H1 (cell line): ENCODE data around the gene SMG5. TPM values are rescaled to one million over a fixed set of nuclear protein-coding genes. Genes with fewer than 3 reads are reported as not detected.

ENCODE experiments used
- CTCF ChIA-PET: fragments of 300-600 bp; sonication (Branson Sonifier 250); formaldehyde crosslinking; loops from one replicate; lab custom pipeline; 2021; ENCODE audit not compliant: partially characterized antibody; lab: Charles Lee
- POLR2A ChIA-PET: fragments of 300-600 bp; sonication (Branson Sonifier 250); formaldehyde crosslinking; loops from one replicate; lab custom pipeline; 2021; ENCODE audit warnings: inconsistent platforms; ENCODE audit not compliant: partially characterized antibody; lab: Charles Lee
- DNase-seq, 2 experiments: peaks; one replicate each; pipeline versions ENCODE4 v3.0.0 to v3.0.0-alpha.2; 2010 to 2022; ENCODE audit warnings: low spot score in 2 of 2, low read depth in 1 of 2, mixed read lengths in 1 of 2
- FAIRE-seq: peaks from 2 replicates; lab custom pipeline; 2011; peaks lifted over from hg19 to GRCh38; lab: Jason Lieb, UNC
- H2AFZ ChIP-seq: 2 replicates; pipeline ENCODE4 v1.8.1; 2012; ENCODE audit warnings: low read length, inconsistent platforms
- H2AK5ac ChIP-seq: 2 replicates; pipeline ENCODE4 v1.6.1; 2013; ENCODE audit warnings: low read depth, low read length
- H2BK120ac ChIP-seq: replicated peaks from 2 replicates; pipeline ENCODE3; 2013; ENCODE audit warnings: low read depth, low read length, inconsistent platforms
- H2BK12ac ChIP-seq: 2 replicates; pipeline ENCODE4 v1.6.1; 2013; ENCODE audit warnings: low read depth, low read length
- H2BK15ac ChIP-seq: 2 replicates; pipeline ENCODE4 v1.6.1; 2013; ENCODE audit warnings: low read length
- H2BK20ac ChIP-seq: 2 replicates; pipeline ENCODE4 v1.6.1; 2013; ENCODE audit warnings: low read length
- H2BK5ac ChIP-seq: 2 replicates; pipeline ENCODE4 v1.6.1; 2013; ENCODE audit warnings: low read depth, low read length
- H3K14ac ChIP-seq: 2 replicates; pipeline ENCODE4 v1.6.1; 2013; ENCODE audit warnings: inconsistent platforms; ENCODE audit not compliant: insufficient read length
- H3K18ac ChIP-seq: 2 replicates; pipeline ENCODE4 v1.6.1; 2013; ENCODE audit warnings: low read length; ENCODE audit errors: extremely low read depth
- H3K23ac ChIP-seq: 2 replicates; pipeline ENCODE4 v1.6.1; 2013; ENCODE audit warnings: inconsistent platforms; ENCODE audit not compliant: insufficient read length
- H3K23me2 ChIP-seq: 2 replicates; pipeline ENCODE4 v1.6.1; 2013; ENCODE audit warnings: low read depth, low read length
- H3K27ac ChIP-seq: 2 replicates; pipeline ENCODE4 v1.6.1; 2011; ENCODE audit warnings: low read depth, low read length, inconsistent platforms
- H3K27me3 ChIP-seq, 4 experiments: replicated peaks in 1 of 4; 1 replicate in 1 of 4; 2 replicates in 3 of 4; pipeline versions ENCODE4 v1.6.1 to v1.8.1; 2011 to 2013; ENCODE audit warnings: low read length in 3 of 4, mild to moderate bottlenecking in 3 of 4, inconsistent platforms in 2 of 4, mixed read lengths in 2 of 4, moderate library complexity in 1 of 4; ENCODE audit not compliant: control insufficient read depth in 3 of 4, insufficient read depth in 3 of 4; ENCODE audit errors: extremely low read depth in 1 of 4
- H3K36me3 ChIP-seq, 4 experiments: 2 replicates each; pipeline versions ENCODE4 v1.6.1 to v1.8.1; 2011 to 2013; ENCODE audit warnings: mild to moderate bottlenecking in 4 of 4, low read length in 3 of 4, moderate library complexity in 2 of 4, control low read depth in 1 of 4, inconsistent platforms in 1 of 4; ENCODE audit not compliant: insufficient read depth in 4 of 4, control insufficient read depth in 2 of 4
- H3K4ac ChIP-seq: replicated peaks from 2 replicates; pipeline ENCODE3; 2013; ENCODE audit warnings: low read length, low read depth, mixed read lengths, inconsistent platforms; ENCODE audit not compliant: insufficient read length
- H3K4me1 ChIP-seq, 4 experiments: replicated peaks in 1 of 4; 1 replicate in 1 of 4; 2 replicates in 3 of 4; pipeline versions ENCODE4 v1.6.1 to v1.8.1; 2011 to 2013; ENCODE audit warnings: low read length in 3 of 4, inconsistent platforms in 2 of 4, mixed read lengths in 1 of 4; ENCODE audit not compliant: insufficient read depth in 4 of 4, control insufficient read depth in 3 of 4
- H3K4me2 ChIP-seq, 2 experiments: 2 replicates each; pipeline versions ENCODE4 v1.6.1 to v1.8.1; 2011 to 2013; ENCODE audit warnings: low read depth in 2 of 2, low read length in 2 of 2, control low read depth in 1 of 2, inconsistent platforms in 1 of 2, mild to moderate bottlenecking in 1 of 2; ENCODE audit not compliant: insufficient read depth in 1 of 2
- H3K4me3 ChIP-seq, 4 experiments: fragments of 200-600, 300-600 bp in 1 of 4; sonication (generic), shearing (Covaris generic), sonication (Bioruptor Twin) in 1 of 4; 2 replicates each; pipeline versions ENCODE4 v1.5.1 to v1.8.1; 2011 to 2016; ENCODE audit warnings: low read length in 4 of 4, low read depth in 3 of 4, control low read depth in 2 of 4, inconsistent platforms in 2 of 4, mild to moderate bottlenecking in 2 of 4, mixed read lengths in 1 of 4, moderate library complexity in 1 of 4; ENCODE audit not compliant: insufficient read depth in 2 of 4; ENCODE audit errors: extremely low read depth in 1 of 4
- H3K56ac ChIP-seq: replicated peaks from 2 replicates; pipeline ENCODE3; 2013; ENCODE audit warnings: low read depth, mild to moderate bottlenecking, mixed read lengths, low read length, inconsistent platforms; ENCODE audit not compliant: insufficient read length
- H3K79me1 ChIP-seq: 2 replicates; pipeline ENCODE4 v1.6.1; 2013; ENCODE audit warnings: low read depth, low read length, control low read depth
- H3K79me2 ChIP-seq, 2 experiments: 2 replicates each; pipeline versions ENCODE4 v1.6.1 to v1.8.1; 2012 to 2013; ENCODE audit warnings: low read length in 2 of 2, mild to moderate bottlenecking in 2 of 2, inconsistent platforms in 1 of 2; ENCODE audit not compliant: insufficient read depth in 2 of 2, control insufficient read depth in 1 of 2
- H3K9ac ChIP-seq, 4 experiments: replicated peaks in 1 of 4; 1 replicate in 1 of 4; 2 replicates in 3 of 4; pipeline versions ENCODE4 v1.6.1 to v1.8.1; 2011 to 2013; ENCODE audit warnings: low read depth in 3 of 4, low read length in 3 of 4, control low read depth in 2 of 4, mild to moderate bottlenecking in 2 of 4, moderate library complexity in 2 of 4, inconsistent platforms in 1 of 4; ENCODE audit errors: extremely low read depth in 1 of 4
- H3K9me3 ChIP-seq, 2 experiments: 2 replicates each; pipeline versions ENCODE4 v1.6.1 to v1.8.1; 2012 to 2013; ENCODE audit warnings: mild to moderate bottlenecking in 2 of 2, moderate library complexity in 2 of 2, control low read depth in 1 of 2, inconsistent platforms in 1 of 2, low read depth in 1 of 2, low read length in 1 of 2, mixed read lengths in 1 of 2; ENCODE audit not compliant: insufficient read depth in 2 of 2
- H4K20me1 ChIP-seq, 2 experiments: replicated peaks in 1 of 2; 2 replicates each; pipeline versions ENCODE3 to v1.8.1; 2011 to 2013; ENCODE audit warnings: inconsistent platforms in 2 of 2, low read length in 2 of 2, mild to moderate bottlenecking in 1 of 2; ENCODE audit not compliant: insufficient read depth in 2 of 2, control insufficient read depth in 1 of 2
- H4K5ac ChIP-seq: 2 replicates; pipeline ENCODE4 v1.6.1; 2013; ENCODE audit warnings: low read length, low read depth, mixed read lengths, inconsistent platforms; ENCODE audit not compliant: insufficient read length
- H4K8ac ChIP-seq: 2 replicates; pipeline ENCODE4 v1.8.0; 2013; ENCODE audit warnings: mild to moderate bottlenecking, moderate library complexity, low read length, inconsistent platforms; ENCODE audit not compliant: insufficient read depth; ENCODE audit errors: extremely low read depth
- H4K91ac ChIP-seq: replicated peaks from 2 replicates; pipeline ENCODE3; 2013; ENCODE audit warnings: low read length, mixed read lengths, inconsistent platforms; ENCODE audit not compliant: insufficient read length
- NRF1 ChIP-seq: IDR thresholded peaks from 2 replicates; pipeline ENCODE4 v1.6.1; 2011; ENCODE audit warnings: mild to moderate bottlenecking, low read depth, low read length, improper control_type of control experiment
- SP1 ChIP-seq: IDR thresholded peaks from 2 replicates; pipeline ENCODE4 v1.6.1; 2011; ENCODE audit warnings: low read depth, low read length
- WGBS, 2 experiments: shearing (Covaris generic) in 1 of 2; methylation state at CpG; one replicate each; pipeline versions ENCODE4 v1.1.6 to v1.1.7; 2013 to 2015; ENCODE audit warnings: low lambda C conversion rate in 2 of 2, mixed read lengths in 2 of 2, inconsistent platforms in 1 of 2, low coverage in 1 of 2, missing lambda C conversion rate in 1 of 2; ENCODE audit not compliant: insufficient replicate concordance in 2 of 2, insufficient coverage in 1 of 2, insufficient read length in 1 of 2; ENCODE audit errors: extremely low coverage in 1 of 2, missing lambda C conversion rate in 1 of 2; 5-methylcytosine and 5-hydroxymethylcytosine counted together
- polyA plus RNA-seq, 7 experiments: library from polyadenylated mRNA; depleted of rRNA in 3 of 7; stranded (reverse) in 5 of 7; unstranded in 2 of 7; fragments of >200 nt in 5 of 7; fragments of 200-250 nt in 2 of 7; gene quantifications; 1 replicate in 5 of 7; 2 replicates in 1 of 7; 4 replicates in 1 of 7; pipeline versions ENCODE4 v1.2.1 to v1.2.3, GENCODE V29; 2011 to 2013; ENCODE audit warnings: missing spikeins in 2 of 7, mixed read lengths in 2 of 7
- total RNA-seq: library from RNA; stranded (reverse); fragmentation: NEBNext Ultra II Directional; extraction: Animal tissue kit (Norgen Biotek cat#: 25700); gene quantifications from 2 replicates; pipeline ENCODE4 v1.2.1, GENCODE V29; 2021

Gene SMG5
- total and polyA plus RNA-seq, 2 of the 8 experiments (the other 6 are each of a cell fraction or from before 2014, with no cell fraction given): 32.7 to 98.0 TPM

GRCh38 chr1:156226782-156227181 lies 55.8 kb downstream of the SMG5 start:
- no peak overlapping the region for H2BK20ac ChIP-seq
- H4K8ac ChIP-seq: 0 out of 2 replicates have a peak overlapping the region, but pooled peaks have one; percentile 22
- peaks cover 8% of the 10 kb centered on the region for H3K79me1 ChIP-seq
- no peaks in the 10 kb centered on the region for H3K27me3 ChIP-seq
- no peak overlapping the region for H3K4me2 ChIP-seq
- H4K5ac ChIP-seq: no peak overlapping the region
- H2BK120ac ChIP-seq: no peak overlapping the region
- no peak overlapping the region for H3K4ac ChIP-seq
- H3K36me3 ChIP-seq: peaks cover 11 to 27% (median 14%) of the 10 kb centered on the region in 4 experiments
- H3K79me2 ChIP-seq: 0 out of 4 replicates have a peak, but pooled peaks cover 0 to 8% of the 10 kb centered on the region in 2 experiments
- FAIRE-seq: no peak
- TF ChIP-seq NRF1 (no peak), SP1 (no peak)
- TF ChIP-seq, all 59 proteins: peak for 0
- DNase-seq: no peak
- Histone ChIP-seq H3K56ac (no peak overlapping the region), H2BK5ac (no peak overlapping the region), H3K9ac (no peak overlapping the region), H2BK15ac (no peak overlapping the region), H2BK12ac (no peak overlapping the region), H2AFZ (no peak overlapping the region), H2AK5ac (no peak overlapping the region), H4K91ac (no peak overlapping the region), H3K14ac (no peak overlapping the region), H3K23ac (no peak overlapping the region), H3K9me3 (no peaks in the 10 kb centered on the region), H3K18ac (no peak overlapping the region), H4K20me1 (peaks cover 0 to 5% of the 10 kb centered on the region in 2 experiments), H3K4me3 (no peak overlapping the region), H3K23me2 (no peaks in the 10 kb centered on the region), H3K27ac (no peak overlapping the region), H3K4me1 (no peaks in the 10 kb centered on the region)
- 94% methylated on average over 4 of the region's 4 CpGs; no CpG with 5 or more reads in 1 of the 2 experiments for WGBS, 2 experiments
- ChIA-PET CTCF (interaction anchor here (0.7 to 47.2 kb wide), 9 partner anchors 12 to 136 kb away, joined by 3 to 1265 read pairs (median 21); partner anchors contain the start of genes PMF1, SEMA4A and SLC25A44), POLR2A (interaction anchor here (1.1 to 6.6 kb wide), 6 partner anchors 12 to 85 kb away, joined by 3 to 49 read pairs (median 3); partner anchors contain the start of gene PMF1)
